Effector CD4-positive, alpha-beta T cell (primary cell): ENCODE data around the gene WDR55.
"Not testable (repeated sequence)": the region's sequence is repeated elsewhere in the genome, so short reads cannot be mapped to it uniquely, and the experiment has no call there.

ENCODE experiments used
- DNase-seq: peaks from one replicate; pipeline ENCODE4 v3.0.0-alpha.2; 2020

WDR55 gene

DNA sequence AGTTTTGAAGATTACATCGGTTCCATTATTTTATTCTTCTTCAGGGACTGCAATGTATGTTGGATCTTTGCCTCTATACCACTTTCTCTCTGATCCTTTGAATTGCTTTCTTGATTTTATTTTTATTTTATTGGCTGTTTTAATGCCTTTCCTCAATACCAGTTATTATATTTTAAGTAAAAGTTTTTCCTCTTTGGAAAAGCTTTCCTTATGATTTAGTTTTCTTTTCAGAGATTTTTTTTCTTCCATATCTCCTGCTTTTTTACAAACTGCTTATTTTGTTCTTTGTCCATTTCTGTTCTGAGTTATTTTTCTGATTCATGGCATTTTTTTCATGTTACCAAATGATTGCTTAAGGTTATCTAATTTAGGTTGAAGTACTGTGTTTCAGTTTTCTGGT is 47.1 kb downstream of the WDR55 start:
- no peak for DNase-seq

DNA sequence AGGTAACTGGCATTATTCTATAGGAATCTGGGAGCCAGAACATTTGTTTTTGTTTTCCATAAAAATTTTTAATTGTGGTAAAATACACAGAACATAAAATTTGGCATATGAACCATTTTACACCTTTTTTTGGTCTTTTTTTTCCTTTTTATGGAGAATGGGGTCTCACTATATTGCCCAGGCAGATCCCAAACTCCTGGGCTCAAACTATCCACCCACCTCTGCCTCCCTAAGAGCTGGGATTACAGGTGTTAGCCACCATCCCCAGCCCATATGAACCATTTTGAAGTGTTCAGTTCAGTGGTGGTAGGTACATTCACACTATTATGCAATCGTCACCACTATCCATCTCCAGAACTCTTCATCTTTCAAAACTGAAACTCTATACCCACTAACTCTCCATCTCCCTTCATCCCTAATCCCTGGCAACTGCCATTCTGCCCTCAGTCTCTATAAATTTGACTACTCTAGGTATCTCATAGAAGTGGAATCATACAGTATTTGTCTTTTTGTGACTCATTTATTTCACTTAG is 48.9 kb downstream of the WDR55 start:
- DNase-seq, result no peak

DNA sequence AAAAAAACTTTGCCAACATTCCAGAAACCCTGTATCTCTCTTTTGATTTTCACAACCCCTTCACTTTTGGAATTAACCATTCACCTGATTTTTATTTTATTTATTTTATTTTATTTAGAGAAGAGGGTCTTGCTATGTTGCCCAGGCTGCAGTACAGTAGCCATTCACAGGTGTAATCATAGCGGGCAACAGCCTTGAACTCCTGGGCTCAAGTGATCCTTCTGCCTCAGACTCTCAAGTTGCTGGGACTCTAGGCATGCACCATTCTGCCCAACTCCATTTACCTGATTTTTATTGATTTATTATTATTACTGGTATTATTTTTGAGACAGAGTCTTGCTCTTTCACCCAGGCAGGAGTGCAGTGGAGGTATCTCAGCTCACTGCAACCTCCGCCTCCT is 51.5 kb downstream of the WDR55 start:
- DNase-seq, result not testable (repeated sequence)

DNA sequence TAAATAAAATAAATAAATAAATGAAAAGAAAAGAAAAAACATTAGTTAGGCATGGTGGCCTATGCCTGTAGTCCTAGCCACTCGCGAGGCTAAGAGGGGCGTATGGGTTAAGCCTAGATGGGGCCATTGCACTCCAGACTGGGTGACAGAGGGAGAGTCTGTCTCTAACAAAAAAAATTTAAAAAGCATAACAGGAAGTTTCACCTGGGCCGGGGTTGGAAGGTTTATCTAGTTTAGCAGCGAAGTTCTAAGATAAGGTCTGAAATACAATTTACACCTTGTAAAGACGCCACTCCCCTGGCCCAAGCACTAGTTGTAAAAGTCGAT is 53.5 kb downstream of the WDR55 start:
- no peak for DNase-seq

DNA sequence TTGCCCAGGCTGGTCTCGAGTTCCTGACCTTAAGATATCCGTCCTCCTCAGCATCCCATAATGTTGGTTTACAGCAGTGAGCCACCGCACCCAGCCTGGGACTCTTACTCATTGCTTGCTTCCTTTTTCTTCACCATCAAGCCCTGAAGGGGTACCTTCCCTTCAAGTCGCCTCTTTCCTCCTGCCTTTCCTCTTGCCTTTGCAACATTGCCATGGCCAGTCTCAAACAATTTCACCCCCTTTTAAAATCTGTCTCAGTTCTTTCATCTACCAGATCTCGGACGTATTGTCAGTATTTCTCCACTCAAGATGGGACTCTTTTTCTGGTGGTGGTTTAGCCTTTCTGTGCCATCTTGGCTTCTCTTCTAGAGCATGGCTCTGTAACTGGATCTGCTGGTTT is 56.0 kb downstream of the WDR55 start:
- DNase-seq, result not testable (repeated sequence)

DNA sequence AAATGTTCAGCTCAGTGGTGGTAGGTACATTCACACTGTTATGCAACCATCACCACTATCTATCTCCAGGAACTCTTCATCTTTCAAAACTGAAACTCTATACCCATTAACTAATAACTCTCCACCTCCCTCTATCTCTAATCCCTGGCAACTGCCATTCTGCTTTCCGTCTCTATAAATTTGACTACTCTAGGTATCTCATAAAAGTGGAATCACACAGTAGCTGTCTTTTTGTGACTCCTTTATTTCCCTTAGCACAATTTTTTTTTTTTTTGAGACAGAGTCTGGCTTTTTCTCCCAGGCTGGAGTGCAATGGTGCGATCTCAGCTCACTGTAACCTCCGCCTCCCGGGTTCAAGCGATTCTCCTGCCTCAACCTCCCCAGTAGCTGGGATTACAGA is 56.7 kb downstream of the WDR55 start:
- not testable (repeated sequence) for DNase-seq
